ENCODE results near the gene GPR156.
"Not testable (repeated sequence)": the region's sequence is repeated elsewhere in the genome, so short reads cannot be mapped to it uniquely, and the experiment has no call there.

Gene GPR156

DNA sequence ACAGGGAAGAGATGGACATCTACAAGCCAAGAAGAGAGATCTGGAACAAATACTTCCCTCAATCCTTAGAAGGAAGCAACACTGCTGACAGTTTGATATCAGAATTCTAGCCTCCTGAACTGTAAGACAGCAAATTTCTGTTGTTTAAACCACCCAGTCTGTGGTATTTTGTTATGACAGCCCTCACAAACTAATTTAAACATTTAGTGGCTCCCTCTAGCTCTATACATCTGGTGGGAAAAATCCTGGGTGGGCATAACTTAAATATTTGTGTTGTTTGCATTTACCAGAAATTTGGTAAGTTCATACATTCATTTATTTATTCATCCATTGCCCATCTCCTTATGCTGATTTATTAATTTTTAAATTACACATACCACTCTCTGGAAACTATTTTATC, 128.3 kb downstream of the GPR156 start:
- no peak for DNase-seq

- DNase-seq, result not testable (repeated sequence)
Measured at GRCh38 chr3:120155694-120156093, 129.3 kb downstream of the GPR156 start.

- DNase-seq, result no peak
Measured at GRCh38 chr3:120155108-120155507, 129.9 kb downstream of the GPR156 start.

GRCh38 chr3:120153294-120153693, 131.7 kb downstream of the GPR156 start:
- no peak for DNase-seq

GRCh38 chr3:120151791-120152190, 133.2 kb downstream of the GPR156 start:
- DNase-seq, result no peak

DNA sequence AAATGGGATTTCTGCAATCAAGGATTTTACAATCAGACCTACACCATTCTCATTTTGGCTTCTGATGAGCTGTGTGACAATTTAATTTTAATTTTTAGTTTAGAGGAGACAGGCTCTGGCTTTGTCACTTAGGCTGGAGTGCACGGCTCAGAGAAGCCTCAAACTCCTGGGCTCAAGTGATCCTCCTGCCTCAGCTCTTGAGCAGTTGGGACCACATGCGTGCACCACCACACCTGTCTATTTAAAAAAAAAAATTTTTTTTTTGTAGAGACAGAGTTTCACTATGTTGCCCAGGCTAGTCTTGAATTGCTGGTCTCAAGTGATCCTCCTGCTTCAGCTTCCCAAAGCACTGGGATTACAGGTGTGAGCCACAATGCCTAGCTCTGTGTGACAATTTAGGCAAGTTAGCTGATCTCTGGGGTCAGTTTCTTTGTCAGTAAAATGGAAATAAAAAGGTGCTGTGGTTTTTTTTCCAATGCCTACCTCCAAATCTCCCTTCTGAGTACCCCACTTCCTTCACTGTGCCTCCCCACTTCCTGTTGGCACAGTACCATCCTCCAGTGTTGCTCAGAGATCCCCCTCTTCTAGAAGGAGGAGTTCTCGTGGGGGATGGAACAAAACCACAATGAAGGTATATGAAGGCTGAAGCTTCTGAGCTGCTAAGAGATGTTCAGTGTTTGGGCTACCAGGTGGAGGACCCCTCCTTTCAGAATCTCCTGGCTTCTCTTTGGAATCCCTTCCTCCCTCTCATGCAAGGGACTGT, 136.7 kb downstream of the GPR156 start:
- DNase-seq, result no peak

DNA sequence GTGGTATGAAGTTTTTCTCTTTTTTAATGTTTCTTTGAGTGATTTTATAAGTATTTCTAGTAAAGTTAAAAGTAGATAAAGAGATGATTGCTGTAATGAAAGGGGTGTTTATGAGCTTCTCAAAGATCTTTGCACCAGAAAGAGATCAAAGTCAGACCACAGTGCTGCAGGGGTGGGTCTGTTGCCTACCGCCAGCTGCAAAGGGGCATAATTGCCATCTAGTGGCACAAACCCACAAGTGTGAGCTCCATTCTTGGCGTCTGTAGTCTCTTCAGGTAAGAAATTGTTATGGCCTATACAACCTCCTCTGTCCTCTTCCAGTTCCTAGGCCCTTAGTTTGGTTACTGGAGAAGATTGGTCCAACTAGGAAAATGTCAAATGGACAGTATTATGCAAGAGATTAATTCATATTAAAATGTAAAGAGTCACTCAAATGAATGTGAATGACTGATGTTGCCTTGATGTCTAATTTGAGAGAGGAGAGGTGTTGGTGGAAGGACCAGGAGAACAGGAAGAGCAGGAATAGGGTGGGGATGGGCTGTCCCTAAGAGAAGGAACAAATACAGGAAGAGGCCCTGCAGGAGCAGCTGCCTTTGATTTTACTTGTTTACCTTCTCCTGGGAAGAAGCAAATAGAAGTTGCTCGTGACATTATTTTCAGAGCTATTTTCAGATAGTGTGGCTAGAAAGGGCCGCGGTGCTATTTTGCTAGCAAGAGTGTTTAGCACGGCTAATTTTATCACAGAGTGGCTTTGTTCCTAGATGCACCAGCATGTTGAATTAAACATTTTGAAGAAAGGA, 137.8 kb downstream of the GPR156 start:
- no peak for DNase-seq

DNA sequence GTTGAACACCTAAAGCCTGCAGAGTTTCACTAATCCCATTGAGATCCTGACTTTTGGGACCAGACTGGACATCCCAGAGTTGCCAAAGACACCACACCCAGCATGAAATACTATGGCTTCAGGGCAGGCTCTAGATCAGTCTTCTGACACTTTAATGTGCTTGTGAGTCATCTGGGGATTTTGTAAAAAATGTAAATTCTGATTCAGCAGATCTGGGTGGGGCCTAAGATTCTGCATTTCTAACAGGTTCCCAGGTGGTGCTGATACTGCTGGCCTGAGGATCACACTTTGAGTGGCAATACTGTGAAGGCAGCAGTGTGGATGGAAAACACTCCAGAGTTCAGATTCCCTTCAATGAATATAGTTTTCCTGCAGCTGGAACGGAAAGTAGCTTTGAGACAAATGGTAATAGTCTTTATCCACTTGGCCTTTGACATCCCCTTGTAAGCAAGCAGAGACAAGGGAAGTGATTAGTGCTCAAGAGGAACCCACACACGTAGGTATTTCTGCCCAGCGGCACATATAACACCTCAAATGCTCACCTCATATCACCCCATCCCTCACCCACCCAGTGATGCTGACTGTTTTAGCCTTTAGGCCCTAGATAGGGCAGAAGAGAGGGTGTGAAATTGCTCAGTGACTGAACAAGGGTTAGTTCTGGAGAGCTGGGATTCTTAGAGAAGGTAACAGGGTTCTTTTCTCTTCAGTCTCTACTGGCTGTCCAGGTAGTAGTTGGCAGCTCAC, 139.3 kb downstream of the GPR156 start:
- no peak for DNase-seq

GRCh38 chr3:120144267-120144666, 140.8 kb downstream of the GPR156 start:
- DNase-seq, result no peak

GRCh38 chr3:120143676-120144075, 141.3 kb downstream of the GPR156 start:
- DNase-seq, result no peak

GRCh38 chr3:120142236-120142635, 142.8 kb downstream of the GPR156 start:
- no peak for DNase-seq

DNA sequence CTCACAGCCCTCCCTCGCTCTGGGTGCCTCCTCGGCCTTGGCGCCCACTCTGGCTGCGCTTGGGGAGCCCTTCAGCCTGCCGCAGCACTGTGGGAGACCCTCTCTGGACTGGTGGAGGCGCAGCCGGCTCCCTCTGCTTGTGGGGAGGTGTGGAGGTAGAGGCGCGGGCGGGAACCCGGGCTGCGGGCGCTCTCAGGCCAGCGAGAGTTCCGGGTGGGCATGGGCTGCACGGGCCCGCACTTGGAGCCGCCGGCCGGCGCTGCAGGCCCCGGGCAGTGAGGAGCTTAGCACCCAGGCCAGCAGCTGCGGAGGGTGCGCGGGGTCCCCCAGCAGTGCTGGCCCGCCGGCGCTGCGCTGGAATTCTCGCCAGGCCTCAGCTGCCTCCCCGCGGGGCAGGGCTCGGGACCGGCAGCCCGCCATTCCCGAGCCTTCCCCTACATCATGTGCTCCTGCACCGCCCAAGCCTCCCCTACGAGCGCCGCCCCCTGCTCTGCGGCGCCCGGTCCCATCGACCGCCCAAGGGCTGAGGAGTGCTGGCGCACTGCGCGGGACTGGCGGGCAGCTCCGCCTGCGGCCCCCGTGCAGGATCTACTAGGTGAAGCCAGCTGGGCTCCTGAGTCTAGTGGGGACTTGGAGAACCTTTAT, 144.8 kb downstream of the GPR156 start:
- no peak for DNase-seq

- DNase-seq, result no peak
Measured at GRCh38 chr3:120139140-120139539, 145.9 kb downstream of the GPR156 start.

DNA sequence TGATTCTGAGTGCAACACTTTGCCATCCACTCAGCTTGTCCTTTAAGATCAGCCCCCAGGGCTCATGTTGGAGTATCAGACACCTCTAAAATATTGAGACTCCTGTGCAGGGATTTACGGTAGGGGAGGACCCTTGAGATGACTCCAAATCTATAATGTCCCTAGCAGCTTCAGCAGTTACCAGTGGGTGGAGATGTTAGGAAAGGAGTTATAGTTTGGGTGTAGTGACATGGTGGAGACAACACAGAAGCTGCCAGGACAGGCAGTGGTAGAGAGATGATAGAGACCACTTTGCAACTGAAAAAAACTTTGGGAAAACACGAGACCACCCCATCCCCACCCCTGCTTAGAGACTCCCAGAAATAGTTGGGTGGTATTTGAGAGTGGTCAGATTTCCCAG, 147.5 kb downstream of the GPR156 start:
- DNase-seq, result no peak

DNA sequence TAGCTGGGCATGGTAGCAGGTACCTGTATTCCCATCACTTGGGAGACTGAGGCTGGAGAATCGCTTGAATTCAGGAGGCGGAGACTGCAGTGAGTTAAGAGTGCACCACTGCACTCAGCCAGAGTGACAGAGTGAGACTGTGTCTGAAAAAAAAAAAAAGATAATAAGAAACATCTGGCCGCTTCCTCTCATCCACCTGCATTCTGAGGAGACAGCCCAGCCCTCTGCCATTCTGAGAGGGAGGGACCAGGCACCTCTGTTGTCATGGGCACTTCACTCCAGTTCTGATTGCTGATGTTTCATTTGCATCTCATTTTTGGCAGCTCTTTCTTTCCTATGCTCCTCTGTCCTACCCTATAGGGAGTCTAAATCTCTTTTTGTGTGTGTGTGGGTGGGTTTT, 154.4 kb downstream of the GPR156 start:
- no peak for DNase-seq

DNA sequence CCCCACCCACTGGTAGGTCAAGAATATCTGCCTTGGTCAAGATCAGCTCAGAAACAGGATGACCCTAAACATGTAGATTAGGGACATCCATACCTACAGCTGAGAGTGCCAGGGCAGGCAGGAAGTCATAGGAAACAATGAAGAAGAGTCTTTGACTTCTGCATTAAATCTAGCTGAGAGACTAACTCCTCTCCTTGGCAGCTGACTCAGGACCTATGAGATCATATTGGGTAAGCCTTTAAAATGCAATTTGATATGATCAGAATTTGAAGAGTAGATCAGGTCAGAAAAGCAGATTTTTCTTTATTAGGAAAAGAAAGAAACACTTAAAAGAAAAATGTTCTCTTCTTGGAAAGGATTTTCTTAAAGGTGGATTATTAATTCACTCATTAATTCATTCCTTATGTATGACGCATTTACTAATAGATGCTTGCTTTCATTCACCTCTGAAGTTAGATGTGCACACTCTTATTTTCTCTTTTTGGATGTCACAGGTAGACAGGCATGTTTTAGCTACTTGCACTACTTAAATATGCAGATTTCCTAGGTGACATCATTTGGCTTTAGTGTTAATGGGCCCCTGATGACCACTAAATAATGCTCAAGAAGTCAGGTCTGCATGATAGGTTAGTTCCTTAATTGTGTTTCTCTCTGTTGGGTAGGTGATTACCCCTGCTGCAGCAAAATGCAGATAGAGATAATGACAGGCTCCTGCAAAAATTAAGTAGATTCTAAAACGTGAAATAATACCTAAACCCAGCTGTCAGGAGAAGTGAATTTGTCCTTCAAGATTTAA, 155.1 kb downstream of the GPR156 start:
- no peak for DNase-seq

GRCh38 chr3:120129051-120129450, 156.0 kb downstream of the GPR156 start:
- no peak for DNase-seq

DNA sequence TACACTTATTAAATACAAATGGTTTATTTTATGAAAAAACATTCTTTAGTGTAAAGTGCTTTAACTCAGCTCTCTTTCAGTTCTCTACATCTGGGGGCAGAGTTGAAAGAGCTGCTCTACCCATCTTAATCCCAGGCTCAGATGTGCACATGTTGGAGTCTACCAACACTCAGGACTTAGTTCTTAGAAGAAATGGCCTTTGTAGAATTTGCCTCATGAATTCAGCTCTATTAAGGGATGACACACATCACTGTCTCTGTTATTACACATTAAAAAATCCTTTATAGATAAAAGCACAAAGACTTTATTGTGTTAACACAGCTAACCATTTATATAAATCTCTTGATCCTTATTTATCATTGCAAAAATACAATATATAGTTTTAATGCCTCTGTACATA, 159.0 kb downstream of the GPR156 start:
- DNase-seq, result no peak

- DNase-seq, result no peak
Measured at GRCh38 chr3:120119846-120120510, 165.0 kb downstream of the GPR156 start.
